HEK293 (cell line): ENCODE data around the gene CARMIL3.

Source experiments
- EGR2 ChIP-seq: fragments of 450-650 bp; formaldehyde crosslinking; IDR thresholded peaks from 2 replicates; pipeline ENCODE4 v1.5.1; 2016; ENCODE audit warnings: low read depth, missing biosample characterization, missing genetic modification characterization
- KLF17 ChIP-seq: fragments of 450-650 bp; formaldehyde crosslinking; IDR thresholded peaks from 2 replicates; pipeline ENCODE4 v1.5.1; 2016; ENCODE audit warnings: missing biosample characterization, missing genetic modification characterization
- MZF1 ChIP-seq: fragments of 450-650 bp; formaldehyde crosslinking; IDR thresholded peaks from 2 replicates; pipeline ENCODE4 v1.5.1; 2017; ENCODE audit warnings: missing biosample characterization, missing genetic modification characterization, borderline replicate concordance
- SETDB1 ChIP-seq: IDR thresholded peaks from one replicate; pipeline ENCODE4 v1.6.1; 2017; ENCODE audit warnings: mild to moderate bottlenecking, low read length, moderate library complexity, mixed read lengths; ENCODE audit not compliant: insufficient read length
- TCF7L2 ChIP-seq: IDR thresholded peaks from 2 replicates; pipeline ENCODE4 v1.6.1; 2011; ENCODE audit warnings: low read depth, mild to moderate bottlenecking, inconsistent platforms, low read length, moderate library complexity, borderline replicate concordance
- ZBTB20 ChIP-seq: fragments of 450-650 bp; formaldehyde crosslinking; IDR thresholded peaks from 2 replicates; pipeline ENCODE4 v1.5.1; 2016; ENCODE audit warnings: missing biosample characterization, missing genetic modification characterization
- ZBTB26 ChIP-seq: fragments of 450-650 bp; formaldehyde crosslinking; optimal IDR thresholded peaks from 2 replicates; pipeline ENCODE3; 2016; ENCODE audit warnings: missing biosample characterization, mild to moderate bottlenecking, missing genetic modification characterization
- ZFHX2 ChIP-seq: fragments of 450-650 bp; formaldehyde crosslinking; conservative IDR thresholded peaks from 2 replicates; pipeline ENCODE4 v1.5.1; 2016; ENCODE audit warnings: missing biosample characterization, missing genetic modification characterization
- ZFP37 ChIP-seq: fragments of 450-650 bp; formaldehyde crosslinking; IDR thresholded peaks from 2 replicates; pipeline ENCODE4 v1.5.1; 2016; ENCODE audit warnings: missing biosample characterization, missing genetic modification characterization
- ZNF114 ChIP-seq: fragments of 450-650 bp; formaldehyde crosslinking; IDR thresholded peaks from 2 replicates; pipeline ENCODE4 v1.5.0; 2017; ENCODE audit warnings: missing biosample characterization, missing genetic modification characterization
- ZNF132 ChIP-seq: fragments of 450-650 bp; formaldehyde crosslinking; IDR thresholded peaks from 2 replicates; pipeline ENCODE4 v1.5.1; 2017; ENCODE audit warnings: missing biosample characterization, missing genetic modification characterization, borderline replicate concordance
- ZNF138 ChIP-seq: fragments of 450-650 bp; formaldehyde crosslinking; IDR thresholded peaks from 2 replicates; pipeline ENCODE4 v1.5.1; 2016; ENCODE audit warnings: missing biosample characterization, missing genetic modification characterization, borderline replicate concordance
- ZNF146 ChIP-seq: fragments of 450-650 bp; formaldehyde crosslinking; IDR thresholded peaks from 2 replicates; pipeline ENCODE4 v1.5.1; 2016; ENCODE audit warnings: missing biosample characterization, missing genetic modification characterization
- ZNF239 ChIP-seq: fragments of 450-650 bp; formaldehyde crosslinking; IDR thresholded peaks from 2 replicates; pipeline ENCODE4 v1.5.1; 2016; ENCODE audit warnings: missing biosample characterization, missing genetic modification characterization
- ZNF248 ChIP-seq: fragments of 450-650 bp; formaldehyde crosslinking; IDR thresholded peaks from 2 replicates; pipeline ENCODE4 v1.5.1; 2017; ENCODE audit warnings: missing biosample characterization, missing genetic modification characterization
- ZNF280C ChIP-seq: fragments of 450-650 bp; formaldehyde crosslinking; IDR thresholded peaks from 2 replicates; pipeline ENCODE4 v1.5.1; 2016; ENCODE audit warnings: missing biosample characterization, missing genetic modification characterization
- ZNF37A ChIP-seq: fragments of 450-650 bp; IDR thresholded peaks from 2 replicates; pipeline ENCODE4 v1.5.1; 2018; ENCODE audit warnings: missing biosample characterization, missing genetic modification characterization
- ZNF391 ChIP-seq: fragments of 450-650 bp; formaldehyde crosslinking; IDR thresholded peaks from 2 replicates; pipeline ENCODE4 v1.5.1; 2016; ENCODE audit warnings: low read depth, missing biosample characterization, missing genetic modification characterization, borderline replicate concordance
- ZNF394 ChIP-seq: fragments of 450-650 bp; formaldehyde crosslinking; IDR thresholded peaks from 2 replicates; pipeline ENCODE4 v1.5.1; 2016; ENCODE audit warnings: missing biosample characterization, missing genetic modification characterization, mild to moderate bottlenecking, moderate library complexity, borderline replicate concordance
- ZNF48 ChIP-seq: fragments of 450-650 bp; formaldehyde crosslinking; IDR thresholded peaks from 2 replicates; pipeline ENCODE4 v1.5.1; 2016; ENCODE audit warnings: missing biosample characterization, missing genetic modification characterization
- ZNF513 ChIP-seq: fragments of 450-650 bp; IDR thresholded peaks from 2 replicates; pipeline ENCODE4 v1.5.1; 2018; ENCODE audit warnings: missing biosample characterization, missing genetic modification characterization
- ZNF549 ChIP-seq: fragments of 450-650 bp; IDR thresholded peaks from 2 replicates; pipeline ENCODE4 v1.5.1; 2018; ENCODE audit warnings: missing biosample characterization, missing genetic modification characterization, mild to moderate bottlenecking, inconsistent platforms, moderate library complexity
- ZNF580 ChIP-seq: fragments of 450-650 bp; formaldehyde crosslinking; IDR thresholded peaks from 2 replicates; pipeline ENCODE4 v1.5.1; 2016; ENCODE audit warnings: missing biosample characterization, missing genetic modification characterization
- ZNF621 ChIP-seq: fragments of 450-650 bp; formaldehyde crosslinking; IDR thresholded peaks from 2 replicates; pipeline ENCODE4 v1.5.1; 2017; ENCODE audit warnings: missing biosample characterization, missing genetic modification characterization
- ZNF639 ChIP-seq: fragments of 450-650 bp; formaldehyde crosslinking; IDR thresholded peaks from 2 replicates; pipeline ENCODE4 v1.5.1; 2016; ENCODE audit warnings: missing biosample characterization, missing genetic modification characterization
- ZNF791 ChIP-seq: fragments of 450-650 bp; formaldehyde crosslinking; IDR thresholded peaks from 2 replicates; pipeline ENCODE4 v1.5.1; 2016; ENCODE audit warnings: missing biosample characterization, missing genetic modification characterization
- ZNF830 ChIP-seq: fragments of 450-650 bp; IDR thresholded peaks from 2 replicates; pipeline ENCODE4 v1.5.0; 2018; ENCODE audit warnings: missing biosample characterization, missing genetic modification characterization, low read depth, mild to moderate bottlenecking, moderate library complexity
- TF ChIP-seq, protein P1 (sequence below): IDR thresholded peaks from 2 replicates; pipeline ENCODE4 v1.6.1; 2011; ENCODE audit warnings: mild to moderate bottlenecking, low read depth, low read length, borderline replicate concordance
- TF ChIP-seq, protein P2 (sequence below): fragments of 450-650 bp; formaldehyde crosslinking; IDR thresholded peaks from 2 replicates; pipeline ENCODE4; 2016; ENCODE audit warnings: missing biosample characterization, missing genetic modification characterization

The CARMIL3 gene

DNA sequence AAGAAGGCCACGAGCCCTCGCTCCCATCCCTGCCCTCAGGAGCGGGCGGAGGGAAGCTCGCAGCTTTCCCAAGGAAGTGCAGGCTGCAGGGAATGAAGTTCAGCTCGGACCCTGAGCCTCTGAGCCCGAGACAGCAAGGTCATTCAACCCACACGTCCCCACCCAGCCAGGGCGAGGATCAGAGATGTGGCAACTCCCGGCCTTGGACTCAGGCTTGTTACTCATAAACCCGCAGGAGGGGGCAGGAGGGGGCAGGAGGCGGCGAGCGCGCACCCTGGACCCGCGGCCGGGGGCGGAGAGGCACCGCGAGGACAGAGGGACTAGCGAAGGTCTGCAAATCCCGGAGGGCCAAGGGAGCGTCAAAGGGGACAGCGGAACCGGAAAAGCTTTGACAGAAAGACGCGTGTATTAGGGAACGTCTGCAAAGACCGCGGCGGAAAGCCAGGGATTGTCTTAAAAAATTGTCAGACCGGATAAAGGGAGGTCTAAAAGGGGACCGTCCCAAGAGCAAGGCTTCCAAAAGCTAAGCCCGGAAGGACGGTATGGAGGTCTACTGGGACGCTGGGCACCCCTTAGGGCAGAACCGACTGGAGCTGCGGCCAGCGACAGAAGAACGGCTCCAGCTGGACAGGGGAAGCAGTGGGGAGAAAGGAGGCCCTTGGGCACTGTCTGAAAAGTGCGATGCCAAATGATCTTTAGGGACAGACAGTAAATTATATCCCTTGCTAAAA lies 62.2 kb downstream of the CARMIL3 start (continued):
- TF ChIP-seq SETDB1, result no peak
- TF ChIP-seq KLF17 (tag by site-specific recombination), result peak; percentile 67; the same call in 1 of the 2 replicates
- 0 out of 2 replicates have a peak, but pooled peaks have one; percentile 2 for TF ChIP-seq ZNF146 (tag by site-specific recombination)
- TF ChIP-seq ZFP37 (tag by site-specific recombination), result no peak
- TF ChIP-seq, protein P1, sequence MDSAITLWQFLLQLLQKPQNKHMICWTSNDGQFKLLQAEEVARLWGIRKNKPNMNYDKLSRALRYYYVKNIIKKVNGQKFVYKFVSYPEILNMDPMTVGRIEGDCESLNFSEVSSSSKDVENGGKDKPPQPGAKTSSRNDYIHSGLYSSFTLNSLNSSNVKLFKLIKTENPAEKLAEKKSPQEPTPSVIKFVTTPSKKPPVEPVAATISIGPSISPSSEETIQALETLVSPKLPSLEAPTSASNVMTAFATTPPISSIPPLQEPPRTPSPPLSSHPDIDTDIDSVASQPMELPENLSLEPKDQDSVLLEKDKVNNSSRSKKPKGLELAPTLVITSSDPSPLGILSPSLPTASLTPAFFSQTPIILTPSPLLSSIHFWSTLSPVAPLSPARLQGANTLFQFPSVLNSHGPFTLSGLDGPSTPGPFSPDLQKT, result no peak
- peak; percentile 90 for TF ChIP-seq ZNF239
- peak; percentile 14; the same call in 1 of the 2 replicates for TF ChIP-seq ZNF394 (tag by site-specific recombination)
- TF ChIP-seq ZNF48 (tag by site-specific recombination), result no peak
- no peak for TF ChIP-seq ZNF138 (tag by site-specific recombination)
- TF ChIP-seq ZNF248 (tag by site-specific recombination), result no peak
- TF ChIP-seq ZNF549, result no peak
- peak; percentile 73; the same call in 1 of the 2 replicates for TF ChIP-seq ZNF639 (tag by site-specific recombination)
- TF ChIP-seq, protein P2, sequence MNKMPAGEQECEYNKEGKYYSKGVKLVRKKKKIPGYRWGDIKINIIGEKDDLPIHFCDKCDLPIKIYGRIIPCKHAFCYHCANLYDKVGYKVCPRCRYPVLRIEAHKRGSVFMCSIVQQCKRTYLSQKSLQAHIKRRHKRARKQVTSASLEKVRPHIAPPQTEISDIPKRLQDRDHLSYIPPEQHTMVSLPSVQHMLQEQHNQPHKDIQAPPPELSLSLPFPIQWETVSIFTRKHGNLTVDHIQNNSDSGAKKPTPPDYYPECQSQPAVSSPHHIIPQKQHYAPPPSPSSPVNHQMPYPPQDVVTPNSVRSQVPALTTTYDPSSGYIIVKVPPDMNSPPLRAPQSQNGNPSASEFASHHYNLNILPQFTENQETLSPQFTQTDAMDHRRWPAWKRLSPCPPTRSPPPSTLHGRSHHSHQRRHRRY (tag by site-specific recombination), result no peak
- peak; percentile 93 for TF ChIP-seq ZBTB26 (tag by site-specific recombination)
- no peak for TF ChIP-seq ZNF280C
- no peak for TF ChIP-seq ZNF513 (tag by site-specific recombination)
- 0 out of 2 replicates have a peak, but pooled peaks have one; percentile 70 for TF ChIP-seq ZNF391 (tag by site-specific recombination)
- no peak for TF ChIP-seq ZNF114 (tag by site-specific recombination)
- TF ChIP-seq ZFHX2, result peak; percentile 79
- TF ChIP-seq EGR2 (tag by site-specific recombination), result peak; percentile 86
- TF ChIP-seq ZNF791 (tag by site-specific recombination), result no peak
- TF ChIP-seq ZNF37A (tag by site-specific recombination), result no peak
- peak; percentile 52; the same call in 1 of the 2 replicates for TF ChIP-seq ZNF580 (tag by site-specific recombination)
- no peak for TF ChIP-seq ZNF621
- no peak for TF ChIP-seq ZNF830
- peak; percentile 45; the same call in 1 of the 2 replicates for TF ChIP-seq MZF1 (tag by site-specific recombination)
- no peak for TF ChIP-seq ZNF132
- TF ChIP-seq ZBTB20 (tag by site-specific recombination), result peak; percentile 77; the same call in 1 of the 2 replicates
- no peak for TF ChIP-seq TCF7L2
